A549 (cell line): ENCODE data around the gene ITCH.

Source experiments
- CTCF ChIP-seq: fragments of >200 bp; sonication (Bioruptor Twin); formaldehyde crosslinking; IDR thresholded peaks from 3 replicates; pipeline ENCODE4 v1.5.1; 2016
- EP300 ChIP-seq, 2 experiments: fragments of >200 bp; sonication (Bioruptor Twin); formaldehyde crosslinking; IDR thresholded peaks; 2 replicates in 1 of 2; 3 replicates in 1 of 2; pipeline ENCODE4 v1.6.1; 2016 to 2017
- HOXA7 ChIP-seq: fragments of 250-450 bp; sonication (Bioruptor Pico); IDR thresholded peaks from 2 replicates; pipeline ENCODE4 v1.5.0; 2020; ENCODE audit warnings: mild to moderate bottlenecking, moderate library complexity
- KDM1A ChIP-seq: fragments of 200-600 bp; sonication (generic); IDR thresholded peaks from 2 replicates; pipeline ENCODE4 v1.6.1; 2016; ENCODE audit warnings: low read depth, mild to moderate bottlenecking
- KDM5A ChIP-seq: fragments of 200-600 bp; sonication (generic); IDR thresholded peaks from 2 replicates; pipeline ENCODE4 v1.6.1; 2016; ENCODE audit warnings: antibody characterized with exemption, mild to moderate bottlenecking
- PBX3 ChIP-seq: IDR thresholded peaks from 2 replicates; pipeline ENCODE4 v1.6.1; 2012
- PHF8 ChIP-seq: fragments of 200-600 bp; sonication (generic); IDR thresholded peaks from 2 replicates; pipeline ENCODE4 v1.6.1; 2016; ENCODE audit warnings: low read depth, mild to moderate bottlenecking, antibody characterized with exemption, moderate library complexity, borderline replicate concordance
- POLR2A ChIP-seq: IDR thresholded peaks from 2 replicates; pipeline ENCODE4 v1.6.1; 2012; ENCODE audit warnings: mild to moderate bottlenecking, low read length
- RAD21 ChIP-seq, 2 experiments: fragments of >200 bp in 1 of 2; sonication (Bioruptor Twin) in 1 of 2; formaldehyde crosslinking in 1 of 2; IDR thresholded peaks in 1 of 2; conservative IDR thresholded peaks in 1 of 2; 2 replicates in 1 of 2; 3 replicates in 1 of 2; pipeline ENCODE4 v1.6.1; 2012 to 2018; ENCODE audit warnings: inconsistent platforms in 1 of 2
- REST ChIP-seq: fragments of 200-600 bp; sonication (generic); IDR thresholded peaks from 2 replicates; pipeline ENCODE4 v1.6.1; 2016; ENCODE audit warnings: antibody characterized with exemption, mild to moderate bottlenecking, moderate library complexity
- RNF2 ChIP-seq: fragments of 200-600 bp; sonication (generic); IDR thresholded peaks from 2 replicates; pipeline ENCODE4 v1.6.1; 2016; ENCODE audit warnings: low read depth, mild to moderate bottlenecking, antibody characterized with exemption, moderate library complexity, borderline replicate concordance
- SREBF2 ChIP-seq: fragments of 450-650 bp; IDR thresholded peaks from 2 replicates; pipeline ENCODE4 v1.6.1; 2014; ENCODE audit warnings: mild to moderate bottlenecking, moderate library complexity

GRCh38 chr20:34491932-34492509 is 128.9 kb downstream of the ITCH start:
- no peak for TF ChIP-seq CTCF
- no peak for TF ChIP-seq POLR2A
- TF ChIP-seq KDM5A = no peak
- TF ChIP-seq SREBF2 = no peak
- no peak for TF ChIP-seq EP300 (IDR thresholded peaks at IDR 0.05)
- TF ChIP-seq RAD21 (conservative IDR thresholded peaks at IDR 0.05 in 1 of 2, IDR thresholded peaks at IDR 0.05 in 1 of 2) = no peak
- TF ChIP-seq KDM1A = no peak
- TF ChIP-seq PHF8 = no peak
- no peak for TF ChIP-seq HOXA7 (CRISPR knock-in tag)
- TF ChIP-seq PBX3 = no peak
- no peak for TF ChIP-seq RNF2
- no peak for TF ChIP-seq REST
